ENCODE measurements around the gene JAGN1. TPM values are rescaled to one million over a fixed set of nuclear protein-coding genes. Genes with fewer than 3 reads are reported as not detected.

The JAGN1 gene
- total RNA-seq, 2 experiments from 2014 or later: 14.4 to 15.1 TPM

DNA sequence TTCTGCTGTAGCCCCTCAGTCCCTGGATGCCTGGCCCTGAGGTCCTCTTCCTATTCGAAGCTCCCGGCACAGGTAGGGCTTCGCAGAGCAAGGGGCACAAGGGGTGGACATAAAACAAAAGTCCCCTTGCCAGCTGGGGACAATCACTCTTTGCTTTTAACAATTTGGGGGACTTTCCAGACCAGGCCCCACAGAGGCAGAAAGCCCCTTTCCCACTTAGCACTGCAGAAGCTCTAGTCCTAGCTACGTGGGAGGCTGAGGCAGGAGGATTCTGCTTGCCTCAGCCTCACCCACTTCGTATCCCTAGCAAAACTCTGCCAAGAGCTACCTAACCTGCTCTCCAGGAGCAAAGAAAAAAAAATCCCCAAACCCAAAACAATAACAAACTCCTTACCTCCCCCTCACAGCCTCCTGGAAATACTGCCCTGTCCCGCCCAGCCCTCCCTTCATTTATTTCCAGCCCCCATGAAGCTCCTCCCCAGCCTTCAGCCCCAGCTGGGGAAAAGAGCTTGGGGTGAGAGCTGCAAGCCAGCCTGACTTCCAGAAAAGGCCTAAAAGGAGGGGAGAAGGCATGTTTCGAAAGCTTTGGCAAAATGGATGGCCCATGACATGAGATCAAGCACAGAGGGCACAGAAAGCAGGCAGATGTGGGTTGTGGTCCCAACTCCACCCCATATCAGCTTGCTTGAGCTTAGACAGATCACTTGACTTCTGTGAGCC lies 10.4 kb upstream of the JAGN1 start, which contains the start of gene CIDEC:
CIDEC (minus strand) TSS at position 424 of the 720 bp plus-strand sequence. CDS start 1,767 bp downstream, outside the sequence.
- Mint-ChIP-seq H3K4me1 (ENCODE audit: low read depth) (no peaks in the 10 kb centered on the region), H3K27ac (no peak within 1 kb of the TSS), H3K27me3 (no peaks in the 10 kb centered on the region), H3K9me3 (no peaks in the 10 kb centered on the region), H3K4me3 (no peak within 1 kb of the TSS), H3K36me3 (ENCODE audit: low read depth) (no peaks in the 10 kb centered on the region)
- Histone ChIP-seq H3K27ac (ENCODE audit: low read depth in 1 of 2, low read length in 2 of 2) (no peak within 1 kb of the TSS), H3K36me3 (ENCODE audit: insufficient read depth, low read length) (no peaks in the 10 kb centered on the region), H3K9me3 (ENCODE audit: control insufficient read depth in 1 of 2, insufficient read depth in 1 of 2, low read length in 2 of 2) (no peaks in the 10 kb centered on the region), H3K4me3 (ENCODE audit: low read length) (no peak within 1 kb of the TSS), H3K4me1 (ENCODE audit: insufficient read depth, low read length) (no peaks in the 10 kb centered on the region), H3K27me3 (ENCODE audit: control insufficient read depth in 1 of 2, insufficient read depth in 2 of 2, low read length in 2 of 2) (no peaks in the 10 kb centered on the region)
- ChIA-PET POLR2A (no interaction called here), CTCF (no interaction called here)
- DNase-seq: no peak
- intact Hi-C loops (cut with DNase I, micrococcal nuclease): no loop called here
- no peak for ATAC-seq (ENCODE audit: poor library complexity)
- TF ChIP-seq, protein P1, sequence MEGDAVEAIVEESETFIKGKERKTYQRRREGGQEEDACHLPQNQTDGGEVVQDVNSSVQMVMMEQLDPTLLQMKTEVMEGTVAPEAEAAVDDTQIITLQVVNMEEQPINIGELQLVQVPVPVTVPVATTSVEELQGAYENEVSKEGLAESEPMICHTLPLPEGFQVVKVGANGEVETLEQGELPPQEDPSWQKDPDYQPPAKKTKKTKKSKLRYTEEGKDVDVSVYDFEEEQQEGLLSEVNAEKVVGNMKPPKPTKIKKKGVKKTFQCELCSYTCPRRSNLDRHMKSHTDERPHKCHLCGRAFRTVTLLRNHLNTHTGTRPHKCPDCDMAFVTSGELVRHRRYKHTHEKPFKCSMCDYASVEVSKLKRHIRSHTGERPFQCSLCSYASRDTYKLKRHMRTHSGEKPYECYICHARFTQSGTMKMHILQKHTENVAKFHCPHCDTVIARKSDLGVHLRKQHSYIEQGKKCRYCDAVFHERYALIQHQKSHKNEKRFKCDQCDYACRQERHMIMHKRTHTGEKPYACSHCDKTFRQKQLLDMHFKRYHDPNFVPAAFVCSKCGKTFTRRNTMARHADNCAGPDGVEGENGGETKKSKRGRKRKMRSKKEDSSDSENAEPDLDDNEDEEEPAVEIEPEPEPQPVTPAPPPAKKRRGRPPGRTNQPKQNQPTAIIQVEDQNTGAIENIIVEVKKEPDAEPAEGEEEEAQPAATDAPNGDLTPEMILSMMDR (IDR thresholded peaks at IDR 0.05): no peak

DNA sequence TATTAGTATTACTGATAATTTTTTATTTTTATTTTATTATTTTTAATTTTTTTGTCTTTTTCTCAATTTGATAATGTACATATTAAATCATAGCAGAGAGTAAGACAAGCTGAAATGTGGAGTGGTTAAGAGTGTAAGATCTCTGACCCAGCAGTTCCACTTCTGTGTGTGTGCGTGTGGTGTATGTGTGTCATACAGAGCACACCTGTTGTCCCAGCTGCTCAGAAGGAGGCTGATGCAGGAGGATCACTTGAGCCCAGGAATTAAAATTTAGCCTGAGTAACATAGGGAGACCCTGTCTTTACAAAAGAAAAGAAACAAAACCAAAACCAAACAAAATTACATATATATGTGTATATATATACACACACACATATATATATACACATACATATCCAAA lies 9.0 kb upstream of the JAGN1 start:
- DNase-seq (no peak), ATAC-seq (ENCODE audit: poor library complexity) (no peak)
- intact Hi-C loops (cut with DNase I, micrococcal nuclease): no loop called here
- Histone ChIP-seq H3K27me3 (ENCODE audit: control insufficient read depth in 1 of 2, insufficient read depth in 2 of 2, low read length in 2 of 2) (no peaks in the 10 kb centered on the region), H3K9me3 (ENCODE audit: control insufficient read depth in 1 of 2, insufficient read depth in 1 of 2, low read length in 2 of 2) (no peaks in the 10 kb centered on the region), H3K36me3 (ENCODE audit: insufficient read depth, low read length) (no peaks in the 10 kb centered on the region), H3K4me1 (ENCODE audit: insufficient read depth, low read length) (no peaks in the 10 kb centered on the region), H3K4me3 (ENCODE audit: low read length) (no peak overlapping the region), H3K27ac (ENCODE audit: low read depth in 1 of 2, low read length in 2 of 2) (no peak overlapping the region)
- H3K36me3 Mint-ChIP-seq (ENCODE audit: low read depth): no peaks in the 10 kb centered on the region
- no peaks in the 10 kb centered on the region for H3K27me3 Mint-ChIP-seq
- POLR2A ChIA-PET: no interaction called here
- H3K4me1 Mint-ChIP-seq (ENCODE audit: low read depth): no peaks in the 10 kb centered on the region
- H3K4me3 Mint-ChIP-seq: no peak overlapping the region
- TF ChIP-seq, protein P1 (IDR thresholded peaks at IDR 0.05): no peak
- H3K9me3 Mint-ChIP-seq: no peaks in the 10 kb centered on the region
- H3K27ac Mint-ChIP-seq: no peak overlapping the region
- CTCF ChIA-PET: no interaction called here

DNA sequence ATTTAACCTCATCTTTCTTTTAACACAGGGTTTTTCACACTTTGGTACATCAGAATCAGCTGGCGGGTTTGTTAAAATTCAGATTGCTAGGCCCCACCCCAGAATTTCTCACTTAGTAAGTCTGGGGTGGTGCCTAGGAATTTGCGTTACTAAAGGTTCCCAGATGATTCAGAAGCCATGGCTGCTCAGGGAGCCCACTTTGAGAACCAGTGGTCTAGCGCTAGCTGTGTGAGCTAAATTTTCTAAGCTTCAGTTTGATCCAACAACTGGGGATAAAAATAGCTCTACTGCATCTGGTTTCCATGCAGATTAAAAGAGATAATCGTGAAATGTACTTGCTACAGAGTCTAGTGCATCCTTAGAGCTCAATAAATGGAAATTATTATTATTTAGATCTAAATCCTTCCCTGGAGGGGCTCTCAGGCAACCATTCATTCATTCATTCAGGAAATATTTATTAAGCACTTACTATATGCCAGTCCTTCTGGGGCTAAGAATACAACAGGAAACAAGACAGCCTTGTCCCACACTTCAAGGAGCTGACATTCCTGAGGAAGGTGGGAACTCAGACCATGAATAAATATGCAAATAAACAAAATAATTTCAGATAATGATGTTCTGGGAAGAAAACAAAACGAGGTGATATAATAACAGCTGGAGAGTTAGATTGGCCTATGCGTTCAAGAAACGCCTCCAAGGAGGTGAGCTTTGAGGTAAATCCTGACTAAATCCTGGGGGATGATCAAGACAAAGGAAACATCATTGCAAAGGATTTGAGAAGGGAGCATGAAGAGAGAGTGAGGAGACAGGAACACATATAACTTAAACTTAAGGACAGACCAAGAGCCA lies 6.5 kb upstream of the JAGN1 start:
- Mint-ChIP-seq H3K4me1 (ENCODE audit: low read depth) (no peaks in the 10 kb centered on the region), H3K27ac (no peak overlapping the region), H3K36me3 (ENCODE audit: low read depth) (no peaks in the 10 kb centered on the region), H3K27me3 (no peaks in the 10 kb centered on the region), H3K9me3 (no peaks in the 10 kb centered on the region), H3K4me3 (no peak overlapping the region)
- no peak for DNase-seq
- intact Hi-C loops (cut with DNase I, micrococcal nuclease): no loop called here
- ChIA-PET POLR2A (interaction anchor here (0.6 kb wide), 1 partner anchor 241 kb away, joined by 3 read pairs; no protein-coding TSS in a partner anchor), CTCF (interaction anchor here (1.3 kb wide), 1 partner anchor 49 kb away, joined by 6 read pairs; no protein-coding TSS in a partner anchor)
- H3K27me3 ChIP-seq (ENCODE audit: control insufficient read depth in 1 of 2, insufficient read depth in 2 of 2, low read length in 2 of 2): no peaks in the 10 kb centered on the region
- H3K36me3 ChIP-seq (ENCODE audit: insufficient read depth, low read length): no peaks in the 10 kb centered on the region
- H3K4me3 ChIP-seq (ENCODE audit: low read length): no peak overlapping the region
- H3K27ac ChIP-seq (ENCODE audit: low read depth in 1 of 2, low read length in 2 of 2): no peak overlapping the region
- no peaks in the 10 kb centered on the region for H3K9me3 ChIP-seq (ENCODE audit: control insufficient read depth in 1 of 2, insufficient read depth in 1 of 2, low read length in 2 of 2)
- H3K4me1 ChIP-seq (ENCODE audit: insufficient read depth, low read length): no peaks in the 10 kb centered on the region
- TF ChIP-seq, protein P1 (IDR thresholded peaks at IDR 0.05): no peak
- ATAC-seq (ENCODE audit: poor library complexity): no peak

Measured in CD4-positive, alpha-beta T cell (primary cell).